Measurements from ENCODE around the gene LZTFL1. TPM values are rescaled to one million over a fixed set of nuclear protein-coding genes. Genes with fewer than 3 reads are reported as not detected.
A peak's percentile ranks its signal among the peaks of the same experiment; 100 is the strongest.

LZTFL1 gene
- total RNA-seq, 1 donor from 2014 or later, result 22.8 TPM

DNA sequence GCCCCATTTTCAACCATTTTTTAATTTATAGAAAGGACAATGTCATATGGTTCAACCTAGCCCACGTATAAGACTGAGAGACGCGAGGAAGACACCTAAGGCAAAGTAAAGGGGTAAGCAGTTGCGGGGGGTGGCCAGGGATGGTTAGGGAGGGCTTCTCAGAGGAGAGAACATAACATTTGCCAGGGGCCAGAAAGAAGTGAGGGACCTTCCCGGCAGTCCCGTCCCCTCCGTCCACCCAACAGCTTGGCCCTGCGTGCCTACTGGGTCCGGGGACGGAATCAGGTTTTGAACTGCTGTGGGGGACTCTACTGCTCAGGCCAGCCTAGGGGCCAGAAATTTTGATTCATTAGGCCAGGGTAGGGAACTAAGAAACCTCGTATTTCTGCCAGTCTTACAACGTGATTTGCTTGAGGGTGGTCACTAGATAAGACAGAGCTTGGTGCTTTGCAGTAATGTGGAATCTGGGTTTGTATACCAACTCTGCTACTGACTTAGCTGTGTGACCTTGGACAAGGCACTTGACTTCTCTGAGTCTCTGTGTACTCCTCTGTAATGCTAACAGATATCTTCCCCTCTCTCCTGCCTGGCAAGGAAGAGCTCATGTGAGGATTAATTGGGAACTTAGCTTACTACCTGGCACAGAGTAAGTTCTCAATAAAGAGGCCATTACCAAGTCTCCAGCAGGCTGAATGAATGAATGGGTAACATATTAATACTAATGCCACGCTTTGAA, 44.8 kb downstream of the LZTFL1 start:
- DNase-seq (no peak), ATAC-seq (no peak)
- H3K27me3 ChIP-seq, result peaks cover 58% of the 10 kb centered on the region
- no peaks in the 10 kb centered on the region for H3K36me3 ChIP-seq
- intact Hi-C loops (cut with DNase I), result no loop called here
- no peak overlapping the region for H3K27ac ChIP-seq
- H3K4me1 ChIP-seq, result peaks cover 9% of the 10 kb centered on the region
- no peak for TF ChIP-seq CTCF (IDR thresholded peaks at IDR 0.05)
- peak overlapping the region; percentile 51 for H3K4me3 ChIP-seq
- H3K9me3 ChIP-seq, result no peaks in the 10 kb centered on the region

GRCh38 chr3:45795882-45796765, 45.8 kb downstream of the LZTFL1 start, which contains the start of gene SLC6A20:
Gene SLC6A20, minus strand, starts transcription at chr3:45796536. Its CDS starts 117 bp downstream, at chr3:45796419.
- DNase-seq, result peak; percentile 73
- H3K36me3 ChIP-seq, result no peaks in the 10 kb centered on the region
- intact Hi-C loops (cut with DNase I), result no loop called here
- no peak for TF ChIP-seq CTCF (IDR thresholded peaks at IDR 0.05)
- H3K4me3 ChIP-seq, result peak within 1 kb of the TSS; percentile 51
- H3K9me3 ChIP-seq, result no peaks in the 10 kb centered on the region
- H3K4me1 ChIP-seq, result peaks cover 9% of the 10 kb centered on the region
- ATAC-seq, result peak; percentile 54
- H3K27me3 ChIP-seq, result peaks cover 58% of the 10 kb centered on the region
- peak within 1 kb of the TSS; percentile 36 for H3K27ac ChIP-seq

GRCh38 chr3:45795509-45795881, 46.4 kb downstream of the LZTFL1 start:
- DNase-seq (no peak), ATAC-seq (no peak)
- Histone ChIP-seq H3K36me3 (no peaks in the 10 kb centered on the region), H3K27me3 (peaks cover 58% of the 10 kb centered on the region), H3K9me3 (no peaks in the 10 kb centered on the region), H3K4me1 (peaks cover 9% of the 10 kb centered on the region), H3K27ac (no peak overlapping the region), H3K4me3 (peak overlapping the region; percentile 51)
- TF ChIP-seq CTCF (IDR thresholded peaks at IDR 0.05), result no peak
- intact Hi-C loops (cut with DNase I), result no loop called here

DNA sequence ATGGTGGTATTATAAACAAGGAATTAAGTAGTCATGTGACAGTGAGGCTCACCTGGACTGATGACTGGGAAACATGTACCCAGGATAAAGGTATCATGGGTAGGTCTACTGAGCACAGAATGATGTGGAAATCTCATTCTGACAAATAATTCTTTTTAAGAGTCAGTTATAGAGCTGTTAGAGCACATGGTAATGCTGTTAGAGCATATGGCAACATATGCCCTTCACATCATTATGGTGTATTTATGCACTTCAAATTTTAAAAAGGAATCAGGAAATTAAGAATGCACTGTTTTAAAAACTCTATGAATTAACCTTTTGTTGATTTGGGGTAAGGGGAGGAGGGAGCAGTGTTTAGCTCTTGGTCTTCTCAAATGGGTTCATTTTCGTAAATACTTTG, 47.3 kb downstream of the LZTFL1 start:
- ATAC-seq, result no peak

GRCh38 chr3:45794177-45794560, 47.8 kb downstream of the LZTFL1 start:
- Histone ChIP-seq H3K27ac (no peak overlapping the region), H3K36me3 (no peaks in the 10 kb centered on the region), H3K9me3 (peaks cover 6% of the 10 kb centered on the region), H3K4me1 (peaks cover 9% of the 10 kb centered on the region), H3K27me3 (peaks cover 50% of the 10 kb centered on the region), H3K4me3 (no peak overlapping the region)
- TF ChIP-seq CTCF (IDR thresholded peaks at IDR 0.05), result no peak
- intact Hi-C loops (cut with DNase I), result no loop called here
- ATAC-seq (no peak), DNase-seq (no peak)

More for the DNA sequence above, 47.3 kb downstream of the LZTFL1 start:
- intact Hi-C loops (cut with DNase I), result no loop called here
- no peak overlapping the region for H3K27ac ChIP-seq
- no peak for DNase-seq
- H3K4me3 ChIP-seq, result peak overlapping the region; percentile 51
- H3K4me1 ChIP-seq, result peaks cover 9% of the 10 kb centered on the region
- no peak for TF ChIP-seq CTCF (IDR thresholded peaks at IDR 0.05)
- peaks cover 1% of the 10 kb centered on the region for H3K9me3 ChIP-seq
- no peaks in the 10 kb centered on the region for H3K36me3 ChIP-seq
- peaks cover 52% of the 10 kb centered on the region for H3K27me3 ChIP-seq
